ENCODE data around the gene DAGLB. TPM values are rescaled to one million over a fixed set of nuclear protein-coding genes. Genes with fewer than 3 reads are reported as not detected.

The DAGLB gene
- total and polyA plus RNA-seq, 2 of the 8 experiments (the other 6 are each of a cell fraction or from before 2014, with no cell fraction given): 27.0 to 39.6 TPM

DNA sequence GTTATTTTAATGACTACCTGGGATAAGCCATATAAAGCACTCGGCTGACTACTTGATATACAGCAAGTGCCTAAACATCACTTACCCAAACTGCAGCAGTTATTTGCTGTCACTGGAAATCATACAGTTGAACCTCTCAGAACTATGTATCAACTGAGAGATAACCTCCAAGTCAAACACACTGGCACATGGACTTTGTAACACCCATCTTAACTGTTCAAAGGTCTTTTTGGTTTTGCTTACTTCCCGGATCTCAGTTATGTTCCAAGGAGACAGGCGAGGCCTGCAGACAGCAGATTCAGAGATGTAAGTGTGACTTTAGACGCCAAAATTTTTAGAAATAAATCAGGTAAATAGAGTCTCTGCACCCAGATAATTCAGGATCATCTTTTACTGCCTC, 34.6 kb upstream of the DAGLB start (continued):
- TF ChIP-seq SAP30 (IDR thresholded peaks at IDR 0.05; ENCODE audit: insufficient read depth, insufficient replicate concordance, low read length): no peak
- TF ChIP-seq TEAD4 (IDR thresholded peaks at IDR 0.05; ENCODE audit: low read depth, low read length): no peak
- TF ChIP-seq SIRT6 (IDR thresholded peaks at IDR 0.05; ENCODE audit: low read length): no peak
- no peak for TF ChIP-seq CTBP2 (IDR thresholded peaks at IDR 0.05; ENCODE audit: borderline replicate concordance, insufficient read depth, insufficient read length, low read length)
- no peak for TF ChIP-seq MAFK (IDR thresholded peaks at IDR 0.05; ENCODE audit: low read depth, low read length)
- TF ChIP-seq, protein P1, sequence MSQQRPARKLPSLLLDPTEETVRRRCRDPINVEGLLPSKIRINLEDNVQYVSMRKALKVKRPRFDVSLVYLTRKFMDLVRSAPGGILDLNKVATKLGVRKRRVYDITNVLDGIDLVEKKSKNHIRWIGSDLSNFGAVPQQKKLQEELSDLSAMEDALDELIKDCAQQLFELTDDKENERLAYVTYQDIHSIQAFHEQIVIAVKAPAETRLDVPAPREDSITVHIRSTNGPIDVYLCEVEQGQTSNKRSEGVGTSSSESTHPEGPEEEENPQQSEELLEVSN (IDR thresholded peaks at IDR 0.05): no peak
